Kidney (tissue), 22 donors: ENCODE measurements around the gene INSC. TPM values are rescaled to one million over a fixed set of nuclear protein-coding genes. Genes with fewer than 3 reads are reported as not detected.
A peak's percentile ranks its signal among the peaks of the same experiment; 100 is the strongest.
"Not testable (repeated sequence)": the region's sequence is repeated elsewhere in the genome, so short reads cannot be mapped to it uniquely, and the experiment has no call there.

Experiments used
- DNase-seq, 5 donors: peaks; one replicate each; pipeline ENCODE4 v3.0.0-alpha.2; 2013 to 2020
- FAIRE-seq: peaks from 2 replicates; lab custom pipeline; 2012; peaks lifted over from hg19 to GRCh38; lab: Jason Lieb, UNC
- H3K27ac ChIP-seq, 2 donors: one replicate each; pipeline ENCODE4 v1.7.0; 2013; ENCODE audit warnings: low read depth in 2 of 2, low read length in 2 of 2, inconsistent platforms in 1 of 2
- H3K27me3 ChIP-seq: one replicate; pipeline ENCODE4 v1.7.1; 2013; ENCODE audit warnings: low read length, inconsistent platforms; ENCODE audit not compliant: control insufficient read depth, insufficient read depth
- H3K36me3 ChIP-seq, 3 donors: one replicate each; pipeline versions ENCODE4 v1.7.0 to v1.7.1; 2013; ENCODE audit warnings: low read length in 3 of 3, control low read depth in 1 of 3, inconsistent platforms in 1 of 3; ENCODE audit not compliant: insufficient read depth in 3 of 3, control insufficient read depth in 2 of 3
- H3K4me1 ChIP-seq, 3 donors: one replicate each; pipeline versions ENCODE4 v1.7.0 to v1.7.1; 2013; ENCODE audit warnings: low read length in 3 of 3, inconsistent platforms in 1 of 3, low read depth in 1 of 3; ENCODE audit not compliant: control insufficient read depth in 2 of 3, insufficient read depth in 2 of 3
- H3K4me3 ChIP-seq, 3 donors: one replicate each; pipeline versions ENCODE4 v1.7.0 to v1.8.1; 2013; ENCODE audit warnings: low read length in 3 of 3, control low read depth in 1 of 3, inconsistent platforms in 1 of 3
- H3K9ac ChIP-seq, 3 donors: one replicate each; pipeline versions ENCODE4 v1.7.0 to v1.7.1; 2013; ENCODE audit warnings: low read length in 3 of 3, control low read depth in 1 of 3, inconsistent platforms in 1 of 3
- H3K9me3 ChIP-seq, 3 donors: one replicate each; pipeline versions ENCODE4 v1.7.0 to v1.7.1; 2013; ENCODE audit warnings: low read length in 3 of 3, control low read depth in 1 of 3, inconsistent platforms in 1 of 3; ENCODE audit not compliant: control insufficient read depth in 2 of 3, insufficient read depth in 1 of 3
- intact Hi-C: fragments of 100-400 bp; cut with DNase I; formaldehyde crosslinking; loops from one replicate; pipeline ENCODE4 v1.11.1; 2022
- long read RNA-seq, 10 donors: library from polyadenylated mRNA in 1 of 10; unstranded in 1 of 10; transcript quantifications; one replicate each; pipeline ENCODE4 v2.0.0 and lab custom pipeline, GENCODE V29; 2021 to 2026
- polyA plus RNA-seq: library from polyadenylated mRNA; stranded (reverse); fragments of 350-450 nt; fragmentation: Illumina TruSeq; extraction: RNeasy Lipid Tissue Mini Kit (QIAGEN cat#74804); gene quantifications from one replicate; pipeline ENCODE4 v1.2.3, GENCODE V29; 2014; ENCODE audit warnings: low read depth, low replicate concordance; ENCODE audit not compliant: insufficient read depth
- total RNA-seq: library from RNA; stranded (reverse); fragmentation: NEBNext Ultra II Directional; extraction: Animal tissue kit (Norgen Biotek cat#: 25700); gene quantifications from one replicate; pipeline ENCODE4 v1.2.1, GENCODE V29; 2021
- TF ChIP-seq, protein P1 (sequence below): IDR thresholded peaks from 3 replicates; pipeline ENCODE4 v1.5.1; 2012; ENCODE audit warnings: mild to moderate bottlenecking, moderate library complexity, borderline replicate concordance; ENCODE audit not compliant: insufficient read depth; ENCODE audit errors: extremely low read depth
- donor health status: control.
- donor health status: control.
- donor health status: control.
- donor health status: control.
- donor health status: control.
- donor health status: DM: yes; HTN: yes; CAD: no.
- donor health status: Normal renal cell carcinoma (clear cell type).

INSC gene
- 0.41 TPM for total RNA-seq
- 1.3 TPM for polyA plus RNA-seq
- long read RNA-seq, donor 1, result 0 reads
- long read RNA-seq, donor 2, result 0 reads
- long read RNA-seq, donor 3, result 0 reads
- long read RNA-seq, donor 4, result 0 reads
- long read RNA-seq, donor 5, result 0 reads
- long read RNA-seq, donor 6, result 0 reads
- long read RNA-seq, donor 7, result 0 reads
- long read RNA-seq, donor 8, result 0 reads
- long read RNA-seq, donor 9, partial matches to known transcripts, result 0 of 1 reads
- long read RNA-seq, donor 9, other reads (novel, unspliced or antisense), result 0 of 1 reads
- long read RNA-seq, donor 10, result 0 reads

DNA sequence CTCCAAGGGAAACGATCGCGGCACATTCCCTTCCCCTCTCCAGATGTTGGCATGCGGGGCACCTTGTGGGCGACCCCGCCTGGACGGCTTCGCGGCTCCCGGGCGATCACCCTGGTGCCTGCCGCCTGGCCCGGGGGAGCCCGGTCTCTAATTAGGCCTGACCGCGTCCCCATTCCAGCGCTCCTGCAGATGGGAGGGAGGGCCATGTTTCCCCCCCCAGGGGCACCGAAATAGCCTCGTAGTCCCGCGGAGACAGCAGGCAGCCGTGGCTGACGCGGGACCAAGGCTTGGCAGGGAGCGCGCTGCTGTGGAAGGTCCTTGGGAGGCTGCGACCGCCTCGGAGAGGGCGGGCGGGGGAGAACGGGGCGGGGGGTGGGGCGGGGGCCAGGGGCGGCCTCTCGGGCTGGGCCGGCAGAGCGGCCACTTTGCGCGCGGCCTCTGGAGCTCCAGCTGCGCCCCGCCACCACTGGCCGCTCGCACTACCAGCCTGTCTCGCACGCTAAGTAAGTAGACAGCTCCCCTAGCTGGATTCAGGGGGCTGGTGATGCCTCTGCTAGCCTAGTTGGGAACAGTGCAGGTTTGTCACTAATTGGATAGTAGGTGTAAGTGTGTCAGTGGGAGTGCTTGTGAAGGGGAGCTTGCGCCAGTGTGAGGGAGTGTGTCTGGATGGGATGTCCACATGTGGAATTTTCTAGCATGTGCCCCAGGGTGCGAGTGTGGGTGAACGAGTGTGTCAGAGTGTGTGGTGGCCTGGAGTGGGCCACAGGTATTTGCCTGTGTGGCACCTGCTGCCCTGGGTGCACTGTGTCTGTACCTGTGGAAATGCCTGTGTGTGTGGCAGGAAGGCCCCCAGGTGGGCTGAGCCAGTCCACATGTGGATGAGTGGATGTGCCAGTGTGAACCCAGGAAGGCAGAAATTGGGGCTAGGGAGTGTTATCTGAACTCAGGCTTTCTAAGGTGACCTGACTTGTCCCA is at the start of gene INSC:
TSS of gene INSC (plus strand) at position 423 of the 975 bp plus-strand sequence. CDS start 34,252 bp downstream, outside the sequence.
- intact Hi-C loops, result no loop called here
- H3K9ac ChIP-seq, result no peak within 1 kb of the TSS
- no peak within 1 kb of the TSS for H3K27ac ChIP-seq
- no peaks in the 10 kb centered on the region for H3K27me3 ChIP-seq
- H3K4me1 ChIP-seq, result no peaks in the 10 kb centered on the region
- FAIRE-seq (no peak), DNase-seq (peak in 4 of 5 donors; percentile 61 to 65 (median 62))
- no peaks in the 10 kb centered on the region for H3K36me3 ChIP-seq
- H3K4me3 ChIP-seq, result peak within 1 kb of the TSS in 1 of 3 donors; percentile 48
- H3K9me3 ChIP-seq, result no peaks in the 10 kb centered on the region
- TF ChIP-seq, protein P1, sequence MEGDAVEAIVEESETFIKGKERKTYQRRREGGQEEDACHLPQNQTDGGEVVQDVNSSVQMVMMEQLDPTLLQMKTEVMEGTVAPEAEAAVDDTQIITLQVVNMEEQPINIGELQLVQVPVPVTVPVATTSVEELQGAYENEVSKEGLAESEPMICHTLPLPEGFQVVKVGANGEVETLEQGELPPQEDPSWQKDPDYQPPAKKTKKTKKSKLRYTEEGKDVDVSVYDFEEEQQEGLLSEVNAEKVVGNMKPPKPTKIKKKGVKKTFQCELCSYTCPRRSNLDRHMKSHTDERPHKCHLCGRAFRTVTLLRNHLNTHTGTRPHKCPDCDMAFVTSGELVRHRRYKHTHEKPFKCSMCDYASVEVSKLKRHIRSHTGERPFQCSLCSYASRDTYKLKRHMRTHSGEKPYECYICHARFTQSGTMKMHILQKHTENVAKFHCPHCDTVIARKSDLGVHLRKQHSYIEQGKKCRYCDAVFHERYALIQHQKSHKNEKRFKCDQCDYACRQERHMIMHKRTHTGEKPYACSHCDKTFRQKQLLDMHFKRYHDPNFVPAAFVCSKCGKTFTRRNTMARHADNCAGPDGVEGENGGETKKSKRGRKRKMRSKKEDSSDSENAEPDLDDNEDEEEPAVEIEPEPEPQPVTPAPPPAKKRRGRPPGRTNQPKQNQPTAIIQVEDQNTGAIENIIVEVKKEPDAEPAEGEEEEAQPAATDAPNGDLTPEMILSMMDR, result no peak

DNA sequence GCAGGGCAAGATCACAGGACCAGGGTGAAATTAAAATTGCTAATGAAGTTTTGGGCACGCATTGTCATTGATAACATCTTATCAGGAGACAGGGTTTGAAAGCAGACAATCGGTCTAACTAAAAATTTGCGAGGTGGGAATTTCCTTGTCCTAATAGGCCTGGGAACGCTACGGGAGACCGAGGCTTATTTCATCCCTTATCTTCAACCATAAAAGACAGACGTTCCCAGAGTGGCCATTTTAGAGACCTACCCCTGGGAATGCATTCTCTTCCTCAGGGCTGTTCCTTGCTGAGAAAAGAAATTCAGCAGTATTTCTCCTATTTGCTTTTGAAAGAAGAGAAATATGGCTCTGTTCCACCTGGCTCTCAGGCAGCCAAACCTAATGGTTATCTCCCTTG is 45.0 kb upstream of the INSC start:
- intact Hi-C loops, result loop anchor here (10.0 kb wide), 1 partner anchor 165 kb away; no protein-coding TSS in a partner anchor
- not testable (repeated sequence) for H3K27me3 ChIP-seq, H3K9ac ChIP-seq, DNase-seq, H3K36me3 ChIP-seq, H3K27ac ChIP-seq, FAIRE-seq, H3K9me3 ChIP-seq, H3K4me3 ChIP-seq
- H3K4me1 ChIP-seq, result peaks cover 0 to 11% (median 0%) of the 10 kb centered on the region in 3 donors

DNA sequence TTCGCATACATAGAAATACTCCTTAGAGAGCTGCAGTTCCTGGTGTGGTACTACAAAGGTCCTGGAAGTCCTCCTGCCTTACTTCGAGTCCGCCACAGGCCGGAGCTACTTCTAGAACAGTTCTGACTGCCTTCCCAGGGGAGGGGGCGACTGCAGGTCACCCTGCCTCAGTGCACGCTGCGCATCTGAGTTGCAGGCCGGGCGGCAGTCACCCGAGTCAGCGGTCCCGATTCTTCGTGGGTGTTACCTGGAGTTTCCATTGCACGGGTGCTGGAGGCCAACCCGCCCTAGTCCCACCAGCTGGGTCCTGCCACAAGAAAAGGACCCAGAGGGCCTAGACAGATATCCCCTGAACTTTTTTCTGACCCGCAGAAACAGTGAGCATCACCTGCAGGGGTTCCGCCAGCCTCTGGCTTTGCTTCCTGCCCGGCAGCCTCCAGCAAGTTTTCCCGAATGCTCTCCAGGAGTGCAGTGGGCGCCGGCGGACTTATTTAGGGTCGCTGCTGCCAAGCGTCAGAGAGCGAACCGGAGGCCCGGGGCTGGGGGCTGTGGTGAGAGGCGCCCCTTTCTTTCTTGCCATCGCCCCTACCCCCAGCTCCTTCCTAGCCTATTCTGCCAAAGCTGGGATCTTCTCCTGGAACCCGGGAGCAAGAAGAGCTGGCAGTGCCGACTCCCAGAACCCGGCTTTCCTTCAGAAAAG is 43.0 kb upstream of the INSC start:
- H3K27me3 ChIP-seq, result peaks cover 6% of the 10 kb centered on the region
- no peak overlapping the region for H3K9ac ChIP-seq
- H3K27ac ChIP-seq, result no peak overlapping the region
- peaks cover 0 to 11% (median 0%) of the 10 kb centered on the region in 3 donors for H3K4me1 ChIP-seq
- H3K4me3 ChIP-seq, result no peak overlapping the region
- no peaks in the 10 kb centered on the region for H3K36me3 ChIP-seq
- intact Hi-C loops, result loop anchor here (10.0 kb wide), 1 partner anchor 167 kb away; no protein-coding TSS in a partner anchor
- peak in 2 of 5 donors; percentile 32 to 66 for DNase-seq
- H3K9me3 ChIP-seq, result no peaks in the 10 kb centered on the region
- TF ChIP-seq, protein P1, result no peak
- no peak for FAIRE-seq
